ENCODE data around the gene C17orf113. TPM values are rescaled to one million over a fixed set of nuclear protein-coding genes. Genes with fewer than 3 reads are reported as not detected.
A peak's percentile ranks its signal among the peaks of the same experiment; 100 is the strongest.

The C17orf113 gene
- total and polyA plus RNA-seq, 2 experiments from 2014 or later, result 0.46 to 1.1 TPM

DNA sequence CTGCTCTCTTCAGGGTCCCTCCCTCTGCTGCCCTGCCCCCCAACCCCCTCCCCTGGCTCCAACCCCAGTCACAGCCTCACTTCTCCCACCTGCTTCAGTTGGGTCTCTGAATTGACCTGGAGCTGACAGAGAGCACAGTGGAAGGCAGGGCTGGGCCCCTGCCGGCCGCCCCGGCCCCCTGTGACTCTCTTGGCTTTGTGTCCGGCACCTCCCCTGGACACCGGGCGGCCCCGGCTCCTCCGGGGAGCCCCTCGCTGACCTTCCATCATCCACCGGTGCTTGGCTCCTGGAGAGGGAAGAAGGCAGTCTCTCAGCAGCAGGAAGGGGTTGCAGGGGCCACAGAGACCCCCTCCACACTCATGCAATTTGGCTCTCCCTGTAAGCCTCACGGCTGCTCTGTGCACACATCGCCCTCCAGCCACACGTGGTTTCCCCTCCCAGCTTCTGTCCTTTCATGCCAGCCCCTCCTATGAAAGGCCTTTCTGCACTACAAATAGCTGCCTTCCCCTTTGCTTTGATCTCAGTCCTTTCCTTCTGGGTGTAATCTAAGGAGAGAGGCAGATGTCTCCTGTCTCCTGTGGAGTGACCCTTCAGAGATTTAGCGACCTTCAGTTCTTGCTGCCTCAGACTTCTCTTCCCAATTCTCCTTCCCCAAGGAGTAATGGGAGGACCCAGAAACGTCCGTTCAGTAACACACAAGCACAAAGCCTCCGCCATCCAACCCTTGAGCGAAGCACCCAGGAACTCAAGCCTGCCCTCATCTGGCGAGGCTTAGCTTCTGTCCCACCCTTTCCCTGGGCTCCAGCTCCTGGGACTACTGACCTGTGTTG lies 22.2 kb downstream of the C17orf113 start:
- no peak overlapping the region for H3K4me3 ChIP-seq
- no peaks in the 10 kb centered on the region for H3K27me3 ChIP-seq
- H3K4me1 ChIP-seq (ENCODE audit: insufficient read depth), result no peaks in the 10 kb centered on the region
- no peaks in the 10 kb centered on the region for H3K79me2 ChIP-seq
- peak; percentile 46 for DNase-seq (ENCODE audit: low spot score)
- 55% methylated on average over 18 of the region's 19 CpGs for WGBS (ENCODE audit: low lambda C conversion rate, missing lambda C conversion rate)
- no peaks in the 10 kb centered on the region for H3K9me2 ChIP-seq (replicated peaks; ENCODE audit: insufficient read depth)
- TF ChIP-seq, protein P1, sequence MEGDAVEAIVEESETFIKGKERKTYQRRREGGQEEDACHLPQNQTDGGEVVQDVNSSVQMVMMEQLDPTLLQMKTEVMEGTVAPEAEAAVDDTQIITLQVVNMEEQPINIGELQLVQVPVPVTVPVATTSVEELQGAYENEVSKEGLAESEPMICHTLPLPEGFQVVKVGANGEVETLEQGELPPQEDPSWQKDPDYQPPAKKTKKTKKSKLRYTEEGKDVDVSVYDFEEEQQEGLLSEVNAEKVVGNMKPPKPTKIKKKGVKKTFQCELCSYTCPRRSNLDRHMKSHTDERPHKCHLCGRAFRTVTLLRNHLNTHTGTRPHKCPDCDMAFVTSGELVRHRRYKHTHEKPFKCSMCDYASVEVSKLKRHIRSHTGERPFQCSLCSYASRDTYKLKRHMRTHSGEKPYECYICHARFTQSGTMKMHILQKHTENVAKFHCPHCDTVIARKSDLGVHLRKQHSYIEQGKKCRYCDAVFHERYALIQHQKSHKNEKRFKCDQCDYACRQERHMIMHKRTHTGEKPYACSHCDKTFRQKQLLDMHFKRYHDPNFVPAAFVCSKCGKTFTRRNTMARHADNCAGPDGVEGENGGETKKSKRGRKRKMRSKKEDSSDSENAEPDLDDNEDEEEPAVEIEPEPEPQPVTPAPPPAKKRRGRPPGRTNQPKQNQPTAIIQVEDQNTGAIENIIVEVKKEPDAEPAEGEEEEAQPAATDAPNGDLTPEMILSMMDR (IDR thresholded peaks at IDR 0.05; ENCODE audit: poor library complexity), result peak; percentile 16
- no peak for TF ChIP-seq EZH2 (IDR thresholded peaks at IDR 0.05; ENCODE audit: borderline replicate concordance)
- TF ChIP-seq EZH2phosphoT487 (IDR thresholded peaks at IDR 0.05; ENCODE audit: low read depth, severe bottlenecking, unreplicated experiment), result no peak
- H3K36me3 ChIP-seq (replicated peaks; ENCODE audit: insufficient read depth, low read depth), result no peaks in the 10 kb centered on the region
- H3K9me3 ChIP-seq (ENCODE audit: low read depth), result no peaks in the 10 kb centered on the region
- H4K20me1 ChIP-seq (ENCODE audit: insufficient read depth, poor library complexity, severe bottlenecking), result no peaks in the 10 kb centered on the region
- no peak overlapping the region for H3K27ac ChIP-seq
- no peak overlapping the region for H2AFZ ChIP-seq
- H3K4me2 ChIP-seq, result no peak overlapping the region

DNA sequence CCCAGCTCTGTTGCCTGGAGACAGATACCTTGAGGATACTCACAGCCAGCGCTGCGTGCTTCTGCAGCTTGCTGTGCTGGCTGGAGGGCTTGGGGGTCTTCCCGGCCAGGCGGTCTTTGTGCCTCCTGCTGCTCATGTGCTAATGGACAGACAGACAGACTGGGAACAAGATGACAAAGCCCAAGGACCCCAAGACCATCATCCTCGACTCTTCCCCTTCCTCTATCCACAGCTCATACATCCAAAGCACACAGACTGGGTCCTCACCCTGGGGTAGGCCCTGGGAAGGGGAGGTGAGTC lies 22.9 kb downstream of the C17orf113 start:
- no peak for TF ChIP-seq EZH2 (IDR thresholded peaks at IDR 0.05; ENCODE audit: borderline replicate concordance)
- TF ChIP-seq, protein P1 (IDR thresholded peaks at IDR 0.05; ENCODE audit: poor library complexity), result no peak
- TF ChIP-seq EZH2phosphoT487 (IDR thresholded peaks at IDR 0.05; ENCODE audit: low read depth, severe bottlenecking, unreplicated experiment), result no peak
- H3K27me3 ChIP-seq, result no peaks in the 10 kb centered on the region
- no peaks in the 10 kb centered on the region for H3K9me3 ChIP-seq (ENCODE audit: low read depth)
- H3K27ac ChIP-seq, result no peak overlapping the region
- H3K4me2 ChIP-seq, result no peak overlapping the region
- H4K20me1 ChIP-seq (ENCODE audit: insufficient read depth, poor library complexity, severe bottlenecking), result no peaks in the 10 kb centered on the region
- H3K36me3 ChIP-seq (replicated peaks; ENCODE audit: insufficient read depth, low read depth), result no peaks in the 10 kb centered on the region
- 83% methylated on average over 5 of the region's 5 CpGs for WGBS (ENCODE audit: low lambda C conversion rate, missing lambda C conversion rate)
- H3K9me2 ChIP-seq (replicated peaks; ENCODE audit: insufficient read depth), result no peaks in the 10 kb centered on the region
- H2AFZ ChIP-seq, result no peak overlapping the region
- H3K4me3 ChIP-seq, result no peak overlapping the region
- H3K4me1 ChIP-seq (ENCODE audit: insufficient read depth), result no peaks in the 10 kb centered on the region
- no peak for DNase-seq (ENCODE audit: low spot score)
- no peaks in the 10 kb centered on the region for H3K79me2 ChIP-seq

DNA sequence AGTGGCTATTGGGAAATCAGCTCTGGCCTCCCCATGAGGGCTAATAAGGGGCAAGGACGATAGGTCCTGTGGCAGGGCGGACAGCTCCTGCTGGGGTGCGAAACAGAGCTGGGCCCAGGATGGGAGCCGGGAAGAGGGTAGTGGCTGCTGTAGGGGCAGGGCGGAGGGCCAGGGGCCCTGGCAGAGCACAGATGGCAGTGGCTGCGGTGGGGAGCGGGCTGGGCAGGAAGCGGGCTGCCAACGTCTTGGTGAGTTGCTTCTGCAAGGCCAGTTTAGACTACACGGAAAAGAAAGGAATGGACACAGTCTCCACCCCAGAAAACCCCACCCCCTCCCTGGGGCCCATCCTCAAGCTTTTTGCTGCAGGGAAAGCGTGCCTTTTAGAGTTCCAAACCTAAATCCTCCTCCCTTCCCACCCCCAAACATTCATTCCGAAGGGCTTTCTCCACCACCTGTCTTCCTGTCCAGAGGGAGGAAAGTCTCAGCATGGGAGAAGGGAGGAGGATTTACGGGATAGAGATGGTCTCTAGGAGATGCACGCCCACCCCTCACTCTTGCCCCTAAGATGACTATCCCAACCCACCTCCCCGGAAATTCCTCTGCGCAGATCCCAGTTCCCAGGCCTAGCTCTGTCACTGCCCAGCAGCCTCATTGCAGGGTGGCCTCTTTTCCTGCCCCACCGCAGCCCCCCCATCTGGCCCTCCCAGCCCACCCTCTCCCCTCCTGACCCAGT lies 23.4 kb downstream of the C17orf113 start:
- no peaks in the 10 kb centered on the region for H3K9me3 ChIP-seq (ENCODE audit: low read depth)
- H4K20me1 ChIP-seq (ENCODE audit: insufficient read depth, poor library complexity, severe bottlenecking), result no peaks in the 10 kb centered on the region
- no peaks in the 10 kb centered on the region for H3K79me2 ChIP-seq
- H3K27me3 ChIP-seq, result no peaks in the 10 kb centered on the region
- no peaks in the 10 kb centered on the region for H3K4me1 ChIP-seq (ENCODE audit: insufficient read depth)
- 78% methylated on average over 10 of the region's 17 CpGs for WGBS (ENCODE audit: low lambda C conversion rate, missing lambda C conversion rate)
- H3K9me2 ChIP-seq (replicated peaks; ENCODE audit: insufficient read depth), result no peaks in the 10 kb centered on the region
- DNase-seq (ENCODE audit: low spot score), result no peak
- H3K27ac ChIP-seq, result no peak overlapping the region
- H3K4me3 ChIP-seq, result no peak overlapping the region
- no peak overlapping the region for H2AFZ ChIP-seq
- H3K36me3 ChIP-seq (replicated peaks; ENCODE audit: insufficient read depth, low read depth), result no peaks in the 10 kb centered on the region
- TF ChIP-seq, protein P1 (IDR thresholded peaks at IDR 0.05; ENCODE audit: poor library complexity), result no peak
- H3K4me2 ChIP-seq, result no peak overlapping the region
